NCI-H2081 treated with DMSO at 0.1 percent for 48 hours (cell line): ENCODE data around the gene ATP6V0D1.

Experiments
- DNase-seq: peaks from one replicate; lab custom pipeline; 2025; lab: John Stamatoyannopoulos, UW

ATP6V0D1 gene

DNA sequence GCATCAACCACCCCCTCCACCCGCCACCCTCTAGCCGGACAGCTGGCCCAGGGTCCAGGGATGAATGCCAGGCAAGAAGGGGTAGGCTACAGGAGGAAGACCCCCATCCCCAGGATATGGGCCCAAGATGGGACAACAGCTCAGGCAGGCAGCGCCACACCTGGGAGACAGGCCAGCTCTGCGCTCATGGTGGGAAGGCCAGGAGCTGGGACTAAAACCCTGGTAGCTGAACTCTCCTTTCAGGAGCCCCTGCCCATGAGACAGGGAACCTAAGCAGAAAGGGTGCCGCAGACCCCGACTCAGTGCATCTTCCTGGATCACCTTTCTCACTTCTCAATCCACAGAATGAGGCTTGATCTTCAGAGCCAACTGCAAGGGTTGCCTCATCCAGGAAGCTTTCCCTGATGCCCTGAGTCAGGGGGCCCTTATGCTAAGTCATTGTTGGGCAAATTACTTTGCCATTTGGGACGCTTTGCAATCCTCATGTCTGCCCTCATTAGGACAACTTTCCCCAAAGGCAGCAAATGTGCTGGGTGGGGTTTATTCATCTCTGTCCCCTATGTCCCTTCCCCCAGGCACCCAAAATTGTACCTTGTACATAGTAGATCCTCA is 73.7 kb downstream of the ATP6V0D1 start:
- no peak for DNase-seq

DNA sequence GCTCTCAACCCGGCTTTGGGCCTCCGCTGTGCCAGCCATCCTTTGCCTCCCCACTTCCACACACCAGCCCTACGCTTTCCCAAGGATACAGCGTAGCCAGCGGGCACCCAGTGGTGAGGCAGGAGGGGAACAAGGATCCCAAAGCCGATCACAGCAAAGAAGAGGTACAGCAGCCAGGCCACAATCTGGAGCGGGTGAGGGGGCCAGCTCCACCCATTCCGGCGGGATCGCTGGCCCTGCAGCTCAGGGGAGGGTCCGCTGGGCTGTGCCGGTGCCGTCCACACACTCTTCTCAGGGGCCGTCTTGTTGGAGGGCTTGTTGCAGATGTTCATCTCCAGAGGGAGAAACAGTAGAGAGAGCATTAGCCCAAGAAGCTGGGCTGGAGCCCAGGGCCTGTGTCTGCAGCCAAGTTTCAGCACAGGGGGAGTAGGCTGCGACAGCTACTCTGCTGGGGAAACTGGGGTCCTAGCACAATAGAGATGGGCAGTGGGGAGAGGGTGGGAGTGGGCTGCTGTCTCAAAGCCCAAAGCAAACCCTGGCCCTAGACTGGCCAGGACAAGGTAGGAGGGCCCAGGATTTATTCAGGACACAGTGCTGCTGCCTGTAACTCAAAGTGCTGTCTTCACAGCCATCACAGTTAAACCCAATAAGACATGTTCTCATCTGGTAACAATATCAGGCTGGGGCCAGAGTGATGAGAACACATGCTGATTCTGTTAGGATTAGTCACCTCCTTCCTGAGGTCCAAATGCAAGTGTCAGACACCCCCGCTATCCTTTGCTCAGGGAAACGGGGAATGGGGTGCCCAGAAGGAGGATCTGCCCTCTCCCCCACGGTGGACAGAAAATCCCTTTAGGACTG is 74.6 kb downstream of the ATP6V0D1 start:
- DNase-seq = no peak

DNA sequence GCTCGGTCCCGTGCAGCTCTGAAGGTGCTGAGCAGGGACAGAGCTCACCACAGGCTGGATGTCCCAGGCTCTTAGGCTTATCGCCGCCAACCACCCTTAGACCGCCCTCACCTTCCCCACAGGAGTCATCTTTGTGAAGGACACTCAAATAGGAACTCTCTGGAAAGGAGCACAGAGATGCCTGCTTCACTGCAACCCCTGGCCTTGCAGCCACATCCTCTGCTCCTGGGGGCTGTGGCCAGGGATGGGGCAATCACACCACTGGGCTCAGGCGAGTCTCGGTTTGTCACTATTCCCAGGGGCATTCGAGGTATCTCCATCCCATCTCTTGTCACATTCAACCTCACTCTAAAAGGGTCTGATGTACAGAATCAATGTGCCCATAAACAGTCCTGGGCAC is 75.6 kb downstream of the ATP6V0D1 start:
- DNase-seq = no peak

DNA sequence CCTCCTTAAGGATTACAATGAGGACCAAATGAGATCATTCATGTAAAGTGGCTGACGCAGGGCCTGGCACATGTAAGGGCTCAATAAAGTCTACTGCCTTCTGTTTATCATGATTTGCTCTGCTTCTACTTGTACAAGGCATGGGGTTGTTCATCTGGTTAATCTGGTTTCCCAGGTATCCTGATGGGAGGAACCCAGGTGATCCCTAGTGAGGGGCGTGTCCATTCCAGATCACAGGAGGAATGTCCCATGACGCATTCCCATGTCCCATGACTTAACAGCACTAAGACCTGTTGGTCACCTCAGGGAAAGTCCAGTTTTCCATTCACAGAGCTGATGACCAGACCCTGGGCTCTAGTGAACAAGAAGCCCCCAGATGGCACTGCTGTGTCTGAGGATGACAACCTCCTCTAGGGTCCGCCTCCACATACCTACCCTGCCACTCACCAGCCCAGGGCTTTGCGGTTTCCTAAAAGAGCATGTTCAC is 76.2 kb downstream of the ATP6V0D1 start:
- no peak for DNase-seq

DNA sequence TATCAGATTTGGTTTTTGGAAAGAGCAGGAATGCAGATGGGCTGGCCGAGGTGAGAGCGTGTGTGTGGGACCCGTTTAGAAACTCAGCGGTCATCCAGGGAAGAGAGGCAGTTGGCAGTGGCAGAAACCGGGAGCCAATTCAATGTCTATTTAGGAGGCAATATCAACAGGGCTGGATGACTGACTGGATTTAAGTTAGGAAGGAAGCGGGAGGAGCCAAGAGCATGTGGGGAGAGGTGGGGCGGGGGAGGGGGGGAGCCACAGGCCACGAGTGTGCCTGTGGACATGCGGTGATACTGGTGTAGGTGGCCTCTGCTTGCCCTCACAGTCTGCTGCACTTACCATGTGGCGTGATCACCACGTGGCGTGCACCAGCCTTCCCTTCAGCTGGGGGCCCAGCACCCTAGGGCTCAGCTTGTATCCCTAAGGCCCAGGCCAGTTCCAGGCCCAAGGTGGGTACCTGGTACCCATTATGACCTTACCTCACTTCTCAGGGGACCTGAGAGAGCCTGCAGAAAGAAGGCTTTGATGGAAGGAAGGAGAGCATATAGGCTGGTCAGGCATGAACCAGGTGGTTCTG is 76.9 kb downstream of the ATP6V0D1 start:
- no peak for DNase-seq

DNA sequence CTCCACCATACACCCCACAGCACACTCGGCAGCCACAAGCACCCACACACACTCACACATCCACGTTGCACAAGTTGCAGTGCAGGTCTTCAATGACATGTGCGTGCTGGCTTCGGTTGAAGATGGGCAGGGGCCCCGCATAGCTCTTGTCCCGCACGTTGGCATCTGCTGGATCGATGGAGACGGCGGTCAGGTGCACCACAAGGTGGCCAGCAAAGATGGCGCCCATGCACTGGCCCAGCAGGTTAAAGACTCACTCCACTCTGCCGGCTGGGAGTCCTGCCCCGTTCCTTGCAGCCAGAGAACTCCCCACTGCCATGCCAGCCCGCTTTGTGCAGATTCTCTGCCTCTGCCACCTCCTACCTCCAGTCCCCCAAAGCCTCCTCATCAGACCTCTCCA is 80.1 kb downstream of the ATP6V0D1 start:
- no peak for DNase-seq

DNA sequence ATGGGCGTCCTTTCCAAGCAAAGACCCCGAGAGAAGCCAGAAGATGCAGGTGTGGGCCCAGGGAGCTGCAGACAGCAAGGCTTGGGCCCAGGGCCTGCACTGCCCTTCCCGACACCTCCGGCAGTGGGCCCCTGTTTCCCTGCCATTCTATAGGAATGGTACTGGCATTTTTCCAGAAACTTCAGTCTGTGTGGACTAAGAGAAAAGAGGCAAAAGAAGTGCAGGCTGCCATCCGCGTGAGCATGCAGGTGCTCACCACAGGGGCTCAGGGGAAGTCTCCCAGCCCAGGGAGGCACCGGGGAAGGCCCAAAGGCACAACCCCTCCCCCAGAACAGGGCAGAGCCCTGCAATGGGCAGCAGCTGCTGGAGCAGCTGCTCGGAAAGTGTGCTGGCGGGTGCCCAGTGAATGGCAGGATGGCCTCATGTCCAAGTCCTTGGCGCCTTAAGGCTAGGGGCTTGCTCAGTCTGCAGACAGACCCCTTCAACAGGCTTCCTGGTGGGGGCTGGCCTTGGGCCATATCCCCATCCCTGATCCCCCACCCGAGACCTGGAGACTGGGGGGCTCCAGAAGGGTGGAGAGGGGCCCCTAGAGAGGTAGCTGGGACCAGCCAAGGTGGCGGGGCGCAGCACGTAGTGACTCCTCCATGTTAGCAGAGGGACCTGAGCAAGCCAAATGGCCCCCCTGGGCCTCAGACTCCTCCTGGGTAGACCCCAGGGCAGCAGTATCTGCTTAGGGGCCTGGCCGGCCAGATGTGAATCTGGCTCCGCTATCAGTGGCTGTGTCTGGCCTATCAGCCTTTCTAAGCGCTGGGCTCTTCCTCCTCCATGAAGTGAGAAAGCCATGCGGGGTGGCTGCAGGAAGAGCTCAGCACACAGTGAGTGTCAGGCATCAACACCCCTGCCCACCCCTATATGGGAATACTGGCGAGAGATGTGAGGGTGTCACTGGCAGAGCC is 80.9 kb downstream of the ATP6V0D1 start:
- DNase-seq = peak; percentile 21

DNA sequence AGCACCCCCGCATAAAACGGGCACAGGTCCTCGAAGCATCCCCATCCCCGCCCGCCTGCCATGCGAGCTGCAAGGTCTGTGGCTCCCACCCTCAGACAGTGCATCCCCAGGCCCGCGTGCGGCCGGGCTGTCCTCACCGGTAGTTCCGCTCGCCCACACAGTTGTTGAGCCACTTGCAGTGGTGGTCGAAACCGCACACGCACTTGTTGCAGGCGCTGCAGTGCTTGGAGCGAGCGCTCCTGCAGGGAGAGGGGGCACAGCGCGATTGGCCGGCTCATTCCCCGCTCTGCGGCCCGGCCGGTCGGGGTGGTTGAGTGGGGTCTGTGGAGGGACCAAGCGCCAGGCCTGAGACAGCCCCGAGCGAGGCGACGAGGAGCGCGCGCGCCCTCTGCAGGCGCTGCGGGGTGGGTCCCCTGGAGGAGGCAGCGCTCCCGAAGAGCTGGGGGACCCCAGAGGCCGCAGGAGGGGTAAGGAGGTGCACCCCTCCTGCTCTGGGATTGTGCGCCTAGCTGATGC is 81.7 kb downstream of the ATP6V0D1 start:
- DNase-seq = no peak

DNA sequence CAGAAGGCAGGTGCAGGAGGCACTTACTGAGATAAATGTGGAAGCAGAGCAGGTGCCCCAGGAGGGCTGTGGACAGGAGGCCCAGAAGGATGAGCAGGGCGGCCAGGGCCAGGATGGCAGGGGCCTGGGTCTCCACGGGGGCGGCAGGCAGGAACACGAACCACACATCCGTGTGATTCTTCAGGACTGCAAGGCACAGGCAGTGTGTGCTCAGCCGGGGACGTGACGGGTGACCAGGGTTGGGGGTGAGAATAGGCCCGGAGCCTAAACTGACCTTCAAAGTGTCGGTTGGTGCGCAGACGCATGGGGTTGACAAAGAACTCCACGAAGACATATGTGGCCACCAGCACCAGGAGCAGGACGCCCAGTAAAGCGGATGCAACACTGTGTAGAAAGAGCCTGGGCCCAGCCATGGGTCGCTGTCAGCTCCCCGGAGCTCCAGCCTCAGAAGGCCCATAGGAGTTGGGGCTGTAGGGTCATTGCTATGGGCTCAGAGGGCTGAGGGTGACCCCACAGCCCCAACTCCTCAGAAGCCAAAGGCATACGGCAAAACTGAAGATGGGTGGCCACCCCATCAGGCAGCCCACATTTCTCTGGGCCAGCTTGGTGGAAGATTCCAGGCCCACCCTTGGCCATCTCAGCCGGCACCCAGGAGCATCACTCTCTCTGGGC is 82.3 kb downstream of the ATP6V0D1 start:
- DNase-seq = no peak

DNA sequence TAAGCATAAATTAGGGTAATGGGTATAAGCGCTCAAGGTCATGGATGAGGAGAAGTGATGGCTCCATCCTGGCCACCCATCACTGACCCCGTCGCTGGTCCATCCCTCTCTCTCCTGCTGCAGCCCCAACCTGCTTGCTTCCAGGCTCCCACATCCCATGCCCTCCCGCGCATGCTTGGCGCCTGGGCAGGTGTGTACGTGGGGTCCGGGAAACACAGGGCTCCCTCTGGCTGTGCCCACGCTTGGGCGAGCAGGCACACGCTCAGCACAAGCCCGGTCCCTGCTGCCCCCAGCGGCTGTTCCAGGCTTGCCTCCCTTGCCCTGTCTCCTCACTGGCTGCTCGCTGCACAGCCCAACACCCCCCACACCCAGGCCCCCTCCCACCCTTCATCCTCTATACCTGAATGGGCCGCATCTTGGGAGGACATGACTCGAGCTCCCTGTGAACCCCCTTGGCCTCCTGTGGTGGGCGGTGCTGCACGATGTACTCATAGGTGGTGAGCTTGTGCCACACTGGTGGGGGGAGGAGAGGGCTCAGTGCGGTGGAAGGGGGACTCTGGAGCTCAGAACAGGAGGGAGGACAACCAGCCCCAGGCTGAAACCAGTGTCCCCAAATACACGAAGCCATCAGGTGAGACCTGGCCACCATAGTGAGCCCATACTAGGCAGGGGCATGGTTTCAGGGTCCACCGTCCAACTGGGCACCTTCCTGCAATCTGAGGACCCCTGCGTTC is 83.0 kb downstream of the ATP6V0D1 start:
- DNase-seq = no peak

DNA sequence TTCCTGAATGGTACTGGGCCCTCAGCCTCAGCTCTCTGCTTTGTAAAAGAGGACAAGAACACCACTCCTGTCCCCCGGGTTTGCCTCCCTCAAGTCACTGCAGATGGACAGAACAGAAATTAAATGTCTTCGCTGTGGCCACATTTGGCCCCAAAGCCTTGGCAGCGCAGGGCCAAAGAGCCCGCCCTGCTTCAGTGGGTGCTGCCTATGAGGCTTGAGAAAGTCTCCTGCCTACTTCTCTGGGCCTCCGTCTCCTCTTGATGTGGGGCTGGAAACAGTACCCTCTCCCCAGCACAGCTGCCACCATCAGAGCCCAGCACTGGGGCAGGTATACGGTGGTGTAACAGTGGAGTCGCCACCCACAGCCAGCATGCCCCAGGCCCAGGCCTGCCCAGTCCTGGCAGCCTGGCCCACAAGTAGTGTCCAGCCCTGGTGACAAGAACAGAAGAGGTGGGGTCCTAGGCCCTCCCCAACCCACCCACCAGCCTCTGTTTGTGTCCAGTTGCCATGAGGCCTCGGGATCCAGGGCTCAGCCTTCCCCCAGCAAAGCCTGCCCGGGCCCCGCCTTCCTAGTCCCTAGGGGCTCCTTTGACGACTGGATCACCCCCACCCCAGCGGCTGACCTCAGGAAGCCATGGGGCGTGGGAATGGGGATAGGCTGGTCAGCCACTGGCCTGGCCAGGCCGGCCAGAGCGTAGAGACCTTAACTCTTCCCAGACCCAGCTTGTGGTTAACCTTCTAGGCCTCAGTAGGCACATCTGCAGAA is 83.7 kb downstream of the ATP6V0D1 start:
- DNase-seq = no peak

DNA sequence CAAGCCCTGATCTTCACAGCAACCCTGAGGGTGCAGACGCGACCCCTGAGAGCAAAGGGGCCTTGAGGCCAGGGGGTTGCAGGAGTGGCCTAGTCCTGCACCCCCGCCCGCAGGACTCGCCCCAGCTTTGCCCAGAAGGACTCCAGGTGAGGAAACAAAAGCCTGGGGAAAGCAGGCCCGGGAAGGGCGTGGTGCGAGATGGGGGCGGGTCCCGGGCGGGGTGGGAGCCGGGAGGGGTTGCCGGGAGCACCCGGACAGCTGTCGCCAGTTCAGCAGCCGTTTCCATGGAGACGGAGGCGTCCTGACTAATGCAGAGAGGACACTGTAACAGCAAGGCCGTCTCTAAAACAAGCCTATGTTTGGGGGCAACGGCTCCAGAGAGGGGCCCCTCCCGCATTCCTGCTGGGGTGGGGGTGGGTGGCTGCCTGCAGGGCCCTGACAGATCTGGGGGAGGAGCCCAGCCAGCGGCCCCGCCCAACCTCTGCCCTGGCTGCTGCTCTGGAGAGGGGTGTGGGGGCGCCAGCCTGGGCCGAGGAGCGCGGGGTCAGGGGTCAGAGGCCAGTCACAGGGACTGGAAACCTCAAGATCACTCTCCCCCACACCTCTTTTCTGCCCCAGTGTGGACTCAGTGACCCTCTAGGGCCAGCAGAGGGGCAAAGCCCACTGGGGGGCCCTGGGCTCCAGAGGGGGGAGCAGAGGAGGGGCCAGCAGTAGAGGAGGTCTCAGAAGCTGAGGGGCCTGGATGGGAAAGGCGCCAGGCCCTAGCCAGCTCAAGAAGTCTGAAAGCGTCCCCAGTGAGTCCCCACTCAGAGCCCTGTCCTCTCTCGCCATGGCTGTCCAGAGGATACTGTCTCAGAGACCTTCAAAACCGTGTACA is 84.6 kb downstream of the ATP6V0D1 start:
- peak; percentile 56 for DNase-seq

DNA sequence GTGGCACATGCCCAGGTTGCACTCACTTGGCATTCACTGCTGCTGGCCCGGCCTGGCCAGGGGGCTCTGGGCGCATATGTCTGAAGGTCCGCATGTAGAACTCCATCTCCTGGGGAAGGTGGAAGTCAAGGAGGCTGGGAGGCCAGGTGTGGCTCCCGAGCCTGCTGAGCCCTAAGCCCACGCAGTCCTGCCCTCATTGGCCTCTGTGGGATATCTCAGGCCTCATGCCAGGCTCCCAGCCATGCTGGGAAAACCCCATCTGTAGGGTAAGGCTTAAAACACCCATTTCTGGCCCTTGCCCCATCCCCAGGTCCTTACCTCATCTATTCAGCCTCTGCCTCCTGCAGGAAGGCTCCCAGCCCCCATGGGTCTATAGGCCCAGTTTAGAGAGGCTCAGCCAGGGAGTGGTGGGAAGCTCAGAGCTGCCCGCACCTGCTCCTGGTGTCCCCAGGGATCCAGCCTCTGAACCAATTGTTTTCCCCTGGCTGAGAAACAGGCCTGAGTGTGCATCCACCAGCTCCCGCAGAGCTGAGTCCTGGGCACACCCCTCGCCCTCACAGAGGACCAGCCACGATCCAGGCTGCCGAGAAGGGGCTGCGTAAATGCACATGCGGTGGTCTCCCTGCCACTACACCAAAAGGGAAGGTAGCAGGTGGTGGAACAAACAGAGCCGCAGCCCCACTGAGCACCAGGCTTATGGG is 85.3 kb downstream of the ATP6V0D1 start:
- peak; percentile 58 for DNase-seq

DNA sequence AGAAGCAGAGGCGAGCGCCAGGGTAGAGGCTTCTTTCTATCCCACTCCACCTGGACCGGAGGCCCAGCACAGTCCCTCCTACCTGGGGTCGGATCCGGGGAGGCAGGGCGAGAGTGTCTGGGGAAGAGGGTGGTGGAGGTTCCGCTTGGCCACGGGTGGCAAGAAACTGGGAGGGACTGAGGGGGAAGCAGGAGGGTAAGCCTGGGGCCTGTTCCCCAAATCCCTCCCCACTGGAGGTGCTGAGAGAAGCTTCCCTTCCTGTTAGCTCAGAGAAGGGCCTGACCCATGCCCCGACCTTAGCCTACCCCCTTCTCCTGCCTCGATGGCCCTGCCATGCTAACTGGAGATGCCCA is 85.9 kb downstream of the ATP6V0D1 start:
- no peak for DNase-seq

DNA sequence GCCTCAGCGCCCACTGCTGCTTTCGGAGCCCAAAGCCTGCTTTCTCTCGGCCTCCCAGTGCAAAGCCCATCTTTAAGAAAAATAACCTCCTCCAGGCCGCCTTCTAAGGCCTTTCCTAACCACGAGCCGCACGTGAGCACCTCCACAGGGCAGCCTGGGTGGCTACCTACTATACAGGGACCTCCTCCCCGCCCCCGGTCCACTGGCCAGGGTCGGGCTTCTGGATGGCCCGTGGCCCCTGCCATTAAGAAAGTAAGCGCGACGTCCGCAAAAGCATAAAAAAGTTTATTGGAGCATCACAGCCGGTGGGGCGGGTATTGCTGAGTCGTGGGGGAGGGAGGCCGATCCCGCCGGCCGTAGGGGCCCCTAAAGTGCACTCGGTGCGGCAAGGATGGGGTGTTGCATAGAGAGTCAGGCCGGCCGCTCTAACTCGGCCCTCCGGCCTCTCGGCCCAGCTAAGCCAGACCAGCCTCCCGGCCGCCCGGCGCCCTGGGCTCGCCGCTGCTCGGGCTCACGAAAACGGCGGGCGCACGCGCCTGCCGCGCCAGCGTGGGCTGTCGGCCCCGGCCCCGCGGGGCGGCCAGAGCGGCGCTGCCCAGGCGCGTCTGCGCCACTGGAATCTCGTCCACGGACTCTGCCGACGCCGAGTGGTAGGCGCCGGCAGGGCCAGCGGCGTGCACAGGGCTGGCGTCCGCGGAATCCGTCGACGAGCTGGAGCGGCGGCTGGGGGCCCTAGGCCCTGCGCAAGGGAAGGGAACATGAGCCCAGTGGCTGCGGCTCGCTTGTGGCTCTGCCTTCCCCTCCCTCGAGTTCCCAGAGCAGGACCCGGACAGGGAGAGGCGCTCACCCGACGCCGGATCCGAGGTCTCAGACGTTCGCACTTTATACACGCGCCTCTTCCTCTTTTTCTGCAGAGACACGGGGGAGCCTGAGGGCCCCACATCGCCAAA is 86.5 kb downstream of the ATP6V0D1 start:
- DNase-seq = no peak

DNA sequence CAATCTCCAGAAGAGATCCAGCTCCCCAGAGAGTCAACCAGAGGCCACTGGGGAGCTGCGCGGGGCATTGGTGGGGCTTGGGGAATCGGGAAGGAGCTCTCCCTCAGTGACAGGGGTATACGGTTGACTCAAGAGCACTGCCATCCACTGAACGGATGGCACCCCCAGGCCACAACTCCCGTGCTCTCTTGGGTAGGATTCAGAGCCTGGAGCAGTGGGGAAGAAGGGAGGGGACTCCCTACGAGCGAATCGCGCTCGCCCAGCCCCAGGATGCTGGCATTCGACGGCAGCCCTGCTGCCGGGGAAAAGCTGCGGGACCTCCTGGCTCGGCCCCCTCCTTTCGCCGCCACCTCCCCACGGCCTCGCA is 87.2 kb downstream of the ATP6V0D1 start:
- DNase-seq = no peak
